ENCODE results near the gene BATF2. TPM values are rescaled to one million over a fixed set of nuclear protein-coding genes. Genes with fewer than 3 reads are reported as not detected.

BATF2 gene
- total RNA-seq, 1 experiment from 2014 or later = 0.46 TPM

DNA sequence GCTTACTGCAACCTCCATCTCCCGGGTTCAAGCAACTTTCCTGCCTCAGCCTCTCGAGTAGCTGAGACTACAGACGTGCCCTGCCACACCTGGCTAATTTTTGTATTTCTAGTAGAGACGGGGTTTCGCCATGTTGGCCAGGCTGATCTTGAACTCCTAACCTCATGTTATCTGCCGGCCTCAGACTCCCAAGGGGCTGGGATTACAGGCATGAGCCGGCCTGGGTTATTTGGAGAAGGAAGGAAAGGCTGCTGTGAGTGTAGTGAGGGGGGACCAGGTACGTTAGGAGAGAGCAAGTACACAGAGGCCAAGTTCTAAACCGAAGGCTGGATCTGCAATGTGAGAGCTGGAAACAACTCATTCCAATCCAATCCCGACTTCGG is 453 bp downstream of the BATF2 start:
- ChIA-PET POLR2A (ENCODE audit: unreplicated experiment) (interaction anchor here (0.6 to 0.7 kb wide), 4 partner anchors 11 to 77 kb away, joined by 4 to 8 read pairs (median 5); no protein-coding TSS in a partner anchor), CTCF (interaction anchor here (1.2 to 2.1 kb wide), 2 partner anchors 72 to 77 kb away, joined by 5 to 6 read pairs; partner anchors contain the start of gene PPP2R5B)
- TF ChIP-seq, protein P1, sequence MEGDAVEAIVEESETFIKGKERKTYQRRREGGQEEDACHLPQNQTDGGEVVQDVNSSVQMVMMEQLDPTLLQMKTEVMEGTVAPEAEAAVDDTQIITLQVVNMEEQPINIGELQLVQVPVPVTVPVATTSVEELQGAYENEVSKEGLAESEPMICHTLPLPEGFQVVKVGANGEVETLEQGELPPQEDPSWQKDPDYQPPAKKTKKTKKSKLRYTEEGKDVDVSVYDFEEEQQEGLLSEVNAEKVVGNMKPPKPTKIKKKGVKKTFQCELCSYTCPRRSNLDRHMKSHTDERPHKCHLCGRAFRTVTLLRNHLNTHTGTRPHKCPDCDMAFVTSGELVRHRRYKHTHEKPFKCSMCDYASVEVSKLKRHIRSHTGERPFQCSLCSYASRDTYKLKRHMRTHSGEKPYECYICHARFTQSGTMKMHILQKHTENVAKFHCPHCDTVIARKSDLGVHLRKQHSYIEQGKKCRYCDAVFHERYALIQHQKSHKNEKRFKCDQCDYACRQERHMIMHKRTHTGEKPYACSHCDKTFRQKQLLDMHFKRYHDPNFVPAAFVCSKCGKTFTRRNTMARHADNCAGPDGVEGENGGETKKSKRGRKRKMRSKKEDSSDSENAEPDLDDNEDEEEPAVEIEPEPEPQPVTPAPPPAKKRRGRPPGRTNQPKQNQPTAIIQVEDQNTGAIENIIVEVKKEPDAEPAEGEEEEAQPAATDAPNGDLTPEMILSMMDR (conservative IDR thresholded peaks at IDR 0.05) = no peak
- TF ChIP-seq EZH2 (IDR thresholded peaks at IDR 0.05; ENCODE audit: low read depth) = no peak
- Histone ChIP-seq H3K36me3 (ENCODE audit: low read depth) (no peaks in the 10 kb centered on the region), H3K9me3 (ENCODE audit: insufficient read depth, low read depth) (no peaks in the 10 kb centered on the region), H3K27me3 (ENCODE audit: insufficient read depth, low read depth) (no peaks in the 10 kb centered on the region), H2AFZ (peak overlapping the region; percentile 25; the same call in 1 of the 2 replicates), H3K4me3 (no peak overlapping the region), H3K4me2 (peak overlapping the region; percentile 39; the same call in 1 of the 2 replicates), H3K27ac (no peak overlapping the region), H3K79me2 (ENCODE audit: low read depth) (no peaks in the 10 kb centered on the region), H3F3A (ENCODE audit: insufficient read depth, low read depth) (0 out of 2 replicates have a peak, but pooled peaks cover 3% of the 10 kb centered on the region), H3K9me2 (ENCODE audit: insufficient read depth) (no peaks in the 10 kb centered on the region), H4K20me1 (ENCODE audit: insufficient read depth) (no peaks in the 10 kb centered on the region), H3K4me1 (replicated peaks; ENCODE audit: insufficient read depth) (no peaks in the 10 kb centered on the region)
- DNase-seq = no peak
- intact Hi-C loops (cut with micrococcal nuclease; ENCODE audit: unreplicated experiment) = no loop called here
- no TSS peak for BruUV-seq (replicated peaks)

DNA sequence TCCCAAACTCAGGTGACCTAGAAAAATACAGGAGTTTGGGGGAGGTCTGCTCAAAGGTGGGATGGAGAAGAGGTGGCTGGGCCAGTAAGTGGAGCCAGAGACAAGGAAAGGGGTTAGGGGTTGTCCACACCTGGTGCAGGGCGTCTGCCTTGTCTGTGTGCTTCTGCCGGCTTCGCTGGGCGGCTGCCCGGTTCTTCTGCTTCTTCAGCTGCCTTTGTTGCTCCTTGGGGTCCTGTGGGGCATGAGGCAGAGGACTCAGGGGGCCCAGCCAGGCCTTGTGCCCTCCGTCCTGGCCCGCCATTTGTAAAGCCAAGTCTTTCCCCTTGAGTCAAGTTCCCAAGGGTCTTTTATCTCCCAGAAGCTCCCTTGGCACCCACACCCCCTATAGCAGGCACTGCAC is 2.5 kb downstream of the BATF2 start:
- Histone ChIP-seq H3K4me1 (replicated peaks; ENCODE audit: insufficient read depth) (no peaks in the 10 kb centered on the region), H2AFZ (no peak overlapping the region), H3K4me2 (no peak overlapping the region), H3K4me3 (no peak overlapping the region), H3K79me2 (ENCODE audit: low read depth) (no peaks in the 10 kb centered on the region), H3K9me2 (ENCODE audit: insufficient read depth) (no peaks in the 10 kb centered on the region), H3K36me3 (ENCODE audit: low read depth) (no peaks in the 10 kb centered on the region), H3K9me3 (ENCODE audit: insufficient read depth, low read depth) (no peaks in the 10 kb centered on the region), H3F3A (ENCODE audit: insufficient read depth, low read depth) (0 out of 2 replicates have a peak, but pooled peaks cover 3% of the 10 kb centered on the region), H4K20me1 (ENCODE audit: insufficient read depth) (no peaks in the 10 kb centered on the region), H3K27me3 (ENCODE audit: insufficient read depth, low read depth) (no peaks in the 10 kb centered on the region), H3K27ac (no peak overlapping the region)
- ChIA-PET CTCF (no interaction called here), POLR2A (ENCODE audit: unreplicated experiment) (no interaction called here)
- DNase-seq = no peak
- no peak for TF ChIP-seq EZH2 (IDR thresholded peaks at IDR 0.05; ENCODE audit: low read depth)
- intact Hi-C loops (cut with micrococcal nuclease; ENCODE audit: unreplicated experiment) = no loop called here
- no TSS peak for BruUV-seq (replicated peaks)

DNA sequence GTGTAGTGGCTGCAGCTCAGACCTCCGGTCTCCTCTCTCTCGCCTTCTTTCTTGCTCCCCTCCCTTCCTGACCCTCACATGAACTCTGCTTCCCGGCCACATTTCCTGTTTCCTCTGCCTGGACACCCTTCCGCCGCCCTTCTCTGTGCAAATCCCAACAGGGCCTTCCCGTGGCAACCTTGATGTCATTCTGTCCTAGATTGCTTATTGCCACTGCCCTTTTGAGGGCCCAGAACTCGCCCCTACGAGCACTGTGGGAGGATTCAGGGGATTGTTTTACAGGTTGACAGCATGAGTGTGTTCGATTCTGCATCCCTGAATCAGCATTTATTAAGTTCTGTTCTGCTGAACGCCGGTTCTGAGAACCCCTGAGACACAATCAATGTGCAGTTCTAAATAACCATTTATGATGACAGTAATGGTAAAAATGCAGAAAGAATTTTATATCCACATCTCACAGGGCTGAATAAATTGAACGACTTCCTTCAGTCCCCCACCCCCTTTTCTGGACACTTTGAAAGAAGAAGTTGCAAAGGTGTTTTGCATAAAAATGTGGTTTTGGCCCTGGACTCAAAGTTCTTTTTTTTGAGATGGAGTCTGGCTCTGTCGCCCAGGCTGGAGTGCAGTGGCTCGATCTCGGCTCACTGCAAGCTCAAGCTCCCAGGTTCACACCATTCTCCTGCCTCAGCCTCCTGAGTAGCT is 6.4 kb downstream of the BATF2 start:
- Histone ChIP-seq H3K9me3 (ENCODE audit: insufficient read depth, low read depth) (no peaks in the 10 kb centered on the region), H3K4me2 (no peak overlapping the region), H3K36me3 (ENCODE audit: low read depth) (no peaks in the 10 kb centered on the region), H3K4me3 (no peak overlapping the region), H3F3A (ENCODE audit: insufficient read depth, low read depth) (no peaks in the 10 kb centered on the region), H4K20me1 (ENCODE audit: insufficient read depth) (no peaks in the 10 kb centered on the region), H3K27ac (no peak overlapping the region), H3K27me3 (ENCODE audit: insufficient read depth, low read depth) (no peaks in the 10 kb centered on the region), H3K79me2 (ENCODE audit: low read depth) (no peaks in the 10 kb centered on the region), H3K4me1 (replicated peaks; ENCODE audit: insufficient read depth) (no peaks in the 10 kb centered on the region), H3K9me2 (ENCODE audit: insufficient read depth) (no peaks in the 10 kb centered on the region), H2AFZ (no peak overlapping the region)
- ChIA-PET CTCF (no interaction called here), POLR2A (ENCODE audit: unreplicated experiment) (no interaction called here)
- DNase-seq = no peak
- intact Hi-C loops (cut with micrococcal nuclease; ENCODE audit: unreplicated experiment) = no loop called here
- TF ChIP-seq EZH2 (IDR thresholded peaks at IDR 0.05; ENCODE audit: low read depth) = no peak
- BruUV-seq (replicated peaks) = no TSS peak

DNA sequence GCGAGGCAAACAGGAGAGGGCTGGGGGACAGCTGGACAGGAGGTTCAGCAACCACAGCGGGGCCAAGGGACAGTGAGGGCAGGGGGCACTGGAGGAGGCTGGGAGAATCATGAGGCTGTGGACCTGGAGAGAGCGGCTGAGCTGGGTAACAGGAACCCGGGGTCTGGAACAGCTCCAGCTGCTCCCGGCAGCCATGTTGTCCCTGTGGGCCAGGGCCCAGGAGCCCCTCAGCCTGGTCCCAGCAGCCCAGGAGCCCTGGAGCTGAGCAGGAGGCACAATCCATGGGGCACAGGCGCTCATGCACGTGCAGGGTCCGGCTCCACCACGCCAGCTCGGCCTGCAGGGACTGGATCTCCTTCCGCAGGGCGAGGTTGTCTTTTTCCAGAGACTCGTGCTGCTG is 7.4 kb downstream of the BATF2 start:
- CTCF ChIA-PET = no interaction called here
- H3K9me3 ChIP-seq (ENCODE audit: insufficient read depth, low read depth) = no peaks in the 10 kb centered on the region

More for the DNA sequence above, 7.4 kb downstream of the BATF2 start:
- Histone ChIP-seq H3K4me2 (no peak overlapping the region), H3K4me1 (replicated peaks; ENCODE audit: insufficient read depth) (no peaks in the 10 kb centered on the region), H3K27ac (no peak overlapping the region), H3K4me3 (no peak overlapping the region), H4K20me1 (ENCODE audit: insufficient read depth) (no peaks in the 10 kb centered on the region), H3F3A (ENCODE audit: insufficient read depth, low read depth) (no peaks in the 10 kb centered on the region), H2AFZ (no peak overlapping the region), H3K9me2 (ENCODE audit: insufficient read depth) (no peaks in the 10 kb centered on the region), H3K36me3 (ENCODE audit: low read depth) (no peaks in the 10 kb centered on the region), H3K79me2 (ENCODE audit: low read depth) (no peaks in the 10 kb centered on the region), H3K27me3 (ENCODE audit: insufficient read depth, low read depth) (no peaks in the 10 kb centered on the region)
- BruUV-seq (replicated peaks) = no TSS peak
- intact Hi-C loops (cut with micrococcal nuclease; ENCODE audit: unreplicated experiment) = no loop called here
- no peak for DNase-seq
- POLR2A ChIA-PET (ENCODE audit: unreplicated experiment) = no interaction called here
- TF ChIP-seq, protein P1 (conservative IDR thresholded peaks at IDR 0.05) = no peak
- no peak for TF ChIP-seq EZH2 (IDR thresholded peaks at IDR 0.05; ENCODE audit: low read depth)

Data from PC-9 (cell line).